Thoracic aorta (tissue), 2 donors: ENCODE results near the gene CCDC92. TPM values are rescaled to one million over a fixed set of nuclear protein-coding genes. Genes with fewer than 3 reads are reported as not detected.

Experiments used
- ATAC-seq: fragments of 150-250 bp; one replicate; pipeline ENCODE4 v1.8.0; 2017; ENCODE audit warnings: low read depth; ENCODE audit not compliant: insufficient number of reproducible peaks, low FRiP score
- DNase-seq: peaks from one replicate; pipeline ENCODE4 v3.0.0-alpha.2; 2020; ENCODE audit warnings: low spot score
- H3K27ac ChIP-seq, 2 donors: fragments of 200-600 bp; sonication (generic); 1 replicate in 1 of 2; 2 replicates in 1 of 2; pipeline ENCODE4 v1.5.1; 2016; ENCODE audit warnings: mild to moderate bottlenecking in 2 of 2, moderate library complexity in 2 of 2
- H3K27me3 ChIP-seq: fragments of 200-600 bp; sonication (generic); replicated peaks from 2 replicates; pipeline ENCODE4 v1.6.0; 2016; ENCODE audit warnings: mild to moderate bottlenecking; ENCODE audit not compliant: insufficient read depth
- H3K36me3 ChIP-seq: fragments of 200-600 bp; sonication (generic); one replicate; pipeline ENCODE4 v1.5.1; 2016
- H3K4me1 ChIP-seq, 2 donors: fragments of 200-600 bp; sonication (generic); 1 replicate in 1 of 2; 2 replicates in 1 of 2; pipeline versions ENCODE4 v1.5.1 to v1.6.0; 2016; ENCODE audit warnings: low read depth in 2 of 2, mild to moderate bottlenecking in 1 of 2; ENCODE audit not compliant: control insufficient read depth in 1 of 2
- H3K4me3 ChIP-seq: fragments of 200-600 bp; sonication (generic); 2 replicates; pipeline ENCODE4 v1.5.1; 2016; ENCODE audit warnings: mild to moderate bottlenecking
- H3K9me3 ChIP-seq: fragments of 200-600 bp; sonication (generic); 2 replicates; pipeline ENCODE4 v1.5.1; 2016
- CTCF ChIP-seq: fragments of 200-600 bp; sonication (generic); IDR thresholded peaks from one replicate; pipeline ENCODE4 v1.5.1; 2019; ENCODE audit warnings: antibody characterized with exemption
- total RNA-seq, 2 donors: library from RNA; depleted of rRNA; stranded (reverse); fragments of >200 nt; gene quantifications; one replicate each; pipeline versions ENCODE4 v1.1.0 to v1.2.3, GENCODE V29; 2016

The CCDC92 gene
- total RNA-seq, 2 donors from 2014 or later: 34.4 to 58.9 TPM

DNA sequence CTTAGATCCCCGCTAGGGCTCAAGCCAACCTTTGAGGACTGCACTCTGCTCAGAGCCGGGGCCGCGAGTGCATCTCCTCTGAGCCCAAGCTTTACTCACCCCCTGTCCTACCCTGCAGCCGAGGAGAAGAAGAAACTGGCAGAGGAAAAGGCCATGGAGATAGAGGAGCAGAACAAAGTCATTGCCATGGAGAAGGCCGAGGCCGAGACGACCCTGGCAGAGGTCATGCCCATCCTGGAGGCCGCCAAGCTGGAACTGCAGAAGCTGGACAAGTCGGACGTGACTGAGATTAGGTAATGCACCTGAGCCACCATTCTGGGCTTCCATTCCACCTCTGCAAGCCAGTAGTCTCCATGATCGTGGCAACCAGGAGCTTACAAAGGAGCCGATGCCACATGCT, 69.8 kb downstream of the CCDC92 start:
- H3K4me1 ChIP-seq: no peaks in the 10 kb centered on the region
- H3K27ac ChIP-seq: no peak overlapping the region
- no peak overlapping the region for H3K4me3 ChIP-seq
- H3K27me3 ChIP-seq: no peaks in the 10 kb centered on the region
- ATAC-seq: no peak
- DNase-seq: no peak
- H3K36me3 ChIP-seq: no peaks in the 10 kb centered on the region
- H3K9me3 ChIP-seq: no peaks in the 10 kb centered on the region
- TF ChIP-seq CTCF: no peak

DNA sequence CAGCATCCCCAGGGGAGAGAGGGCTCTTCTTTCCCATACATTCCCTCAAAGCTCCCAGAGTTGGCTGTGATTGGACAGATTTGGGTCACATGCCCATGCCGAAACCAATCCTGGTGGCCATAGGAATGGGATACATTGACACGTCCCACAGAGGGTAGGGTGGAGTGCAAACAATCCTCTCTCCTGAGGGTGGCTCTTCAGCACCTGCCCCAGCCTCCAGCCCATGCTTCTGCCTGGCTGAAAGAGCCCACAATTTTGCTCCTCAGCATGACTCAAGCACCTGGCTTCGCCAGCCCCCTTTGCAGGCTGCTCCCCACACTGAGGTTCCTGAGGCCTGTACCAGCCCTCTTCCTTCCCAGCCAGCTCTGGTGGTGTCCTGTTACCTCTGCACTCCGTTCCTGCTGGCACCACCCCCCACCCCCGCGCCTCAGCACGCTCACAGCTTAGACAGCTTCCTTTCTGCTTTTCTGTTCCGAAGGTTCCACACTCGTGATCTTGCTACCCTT, 71.7 kb downstream of the CCDC92 start:
- Histone ChIP-seq H3K4me3 (no peak overlapping the region), H3K27ac (no peak overlapping the region), H3K36me3 (no peaks in the 10 kb centered on the region), H3K4me1 (no peaks in the 10 kb centered on the region), H3K27me3 (no peaks in the 10 kb centered on the region), H3K9me3 (no peaks in the 10 kb centered on the region)
- DNase-seq: no peak
- TF ChIP-seq CTCF: no peak
- ATAC-seq: no peak

DNA sequence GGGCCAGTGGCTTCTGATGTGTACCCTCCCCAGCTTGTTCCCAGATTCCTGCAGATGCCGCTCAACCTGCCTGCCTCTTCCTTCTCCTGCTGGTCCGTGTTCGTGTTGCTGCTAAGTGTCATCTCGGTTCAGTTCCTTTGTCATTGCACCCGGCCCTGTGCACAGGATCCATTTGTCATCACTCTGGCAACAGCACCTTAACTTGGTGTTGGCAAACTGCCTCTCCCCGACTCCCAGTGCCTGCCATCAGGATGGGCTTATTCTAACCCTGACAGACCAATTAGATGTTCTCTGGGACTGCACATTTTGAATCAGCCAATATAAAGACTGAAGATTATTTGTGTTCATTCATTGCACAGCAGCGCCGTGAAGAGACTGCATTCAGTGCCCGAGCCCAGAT, 73.3 kb downstream of the CCDC92 start:
- no peak overlapping the region for H3K4me3 ChIP-seq
- H3K36me3 ChIP-seq: no peaks in the 10 kb centered on the region
- no peak for TF ChIP-seq CTCF
- H3K27ac ChIP-seq: no peak overlapping the region
- ATAC-seq: no peak
- H3K9me3 ChIP-seq: no peaks in the 10 kb centered on the region
- H3K27me3 ChIP-seq: no peaks in the 10 kb centered on the region
- no peak for DNase-seq
- H3K4me1 ChIP-seq: no peaks in the 10 kb centered on the region

- Histone ChIP-seq H3K9me3 (no peaks in the 10 kb centered on the region), H3K36me3 (no peaks in the 10 kb centered on the region), H3K27ac (no peak overlapping the region), H3K4me1 (no peaks in the 10 kb centered on the region), H3K27me3 (no peaks in the 10 kb centered on the region), H3K4me3 (no peak overlapping the region)
- DNase-seq: no peak
- no peak for TF ChIP-seq CTCF
- no peak for ATAC-seq
Measured at GRCh38 chr12:123898673-123899072, 74.0 kb downstream of the CCDC92 start.

DNA sequence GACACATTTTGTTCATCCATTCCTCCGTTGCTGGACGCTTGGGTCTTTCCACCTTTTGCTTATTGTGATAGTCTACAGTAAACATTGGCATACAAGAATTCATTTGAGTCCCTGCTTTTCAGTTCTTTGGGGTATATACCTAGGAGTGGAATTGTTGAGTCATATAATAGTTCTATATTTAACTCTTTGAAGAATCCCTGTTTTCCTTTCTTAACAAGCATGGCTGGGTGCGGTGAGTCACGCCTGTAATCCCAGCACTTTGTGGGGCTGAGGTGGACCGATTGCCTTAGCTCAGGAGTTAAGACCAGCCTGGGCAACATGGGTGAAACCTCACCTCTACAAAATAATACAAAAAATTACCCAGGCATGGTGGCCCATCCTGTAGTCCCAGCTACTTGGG, 75.4 kb downstream of the CCDC92 start:
- Histone ChIP-seq H3K27ac (no peak overlapping the region), H3K4me1 (no peaks in the 10 kb centered on the region), H3K27me3 (no peaks in the 10 kb centered on the region), H3K9me3 (no peaks in the 10 kb centered on the region), H3K36me3 (no peaks in the 10 kb centered on the region), H3K4me3 (no peak overlapping the region)
- TF ChIP-seq CTCF: no peak
- DNase-seq (no peak), ATAC-seq (no peak)
